Vagina (tissue), 2 donors: Measurements from ENCODE around the gene XPC.

ENCODE experiments used
- POLR2A ChIP-seq, 2 donors: fragments of 450-650 bp; IDR thresholded peaks; one replicate each; pipeline ENCODE4 v1.6.1; 2017; ENCODE audit warnings: antibody characterized with exemption in 2 of 2, mild to moderate bottlenecking in 2 of 2, moderate library complexity in 2 of 2
- POLR2AphosphoS5 ChIP-seq, 2 donors: sonication (generic); formaldehyde crosslinking; IDR thresholded peaks; one replicate each; pipeline ENCODE4 v1.9.0; 2017; ENCODE audit warnings: antibody characterized with exemption in 2 of 2, mild to moderate bottlenecking in 2 of 2, low read depth in 1 of 2; ENCODE audit not compliant: insufficient read depth in 1 of 2
- TF ChIP-seq, protein P1 (sequence below), 3 experiments: fragments of 450-650 bp in 2 of 3; fragments of 200-600 bp in 1 of 3; sonication (generic) in 1 of 3; IDR thresholded peaks; one replicate each; pipeline ENCODE4 v1.5.1; 2017 to 2019; ENCODE audit warnings: antibody characterized with exemption in 3 of 3, mild to moderate bottlenecking in 2 of 3, moderate library complexity in 2 of 3

DNA sequence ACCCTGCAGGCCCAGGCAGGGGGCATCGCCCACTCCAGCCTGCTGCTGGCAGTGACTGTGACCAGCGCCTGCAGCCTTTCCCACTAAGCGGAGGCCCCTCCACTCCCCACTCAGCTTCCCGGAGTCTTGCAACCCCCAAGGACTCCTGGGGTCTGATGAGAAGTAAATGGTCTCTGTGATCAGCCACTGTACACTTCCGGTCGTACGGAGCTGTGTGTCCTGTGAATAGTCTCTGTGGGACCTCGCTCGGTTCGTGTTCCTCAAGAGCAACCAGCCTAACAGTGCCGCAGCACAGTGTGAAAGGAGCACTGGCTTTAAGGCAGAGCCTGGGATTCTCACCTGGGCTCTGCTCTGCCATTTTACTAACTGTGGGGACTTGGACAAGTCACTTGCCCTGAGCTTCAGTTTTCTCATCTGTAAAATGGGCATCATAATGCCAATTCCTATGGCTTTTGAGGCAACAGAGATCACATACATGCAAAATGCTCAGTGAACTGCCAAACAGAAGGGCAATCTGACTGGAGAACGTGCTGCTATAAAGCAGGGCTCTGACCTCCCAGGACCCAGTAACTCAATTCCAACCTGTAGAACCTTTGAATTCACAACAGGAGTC, 26.8 kb downstream of the XPC start:
- TF ChIP-seq POLR2A (IDR thresholded peaks at IDR 0.05) (no peak), POLR2AphosphoS5 (IDR thresholded peaks at IDR 0.05; ENCODE audit: insufficient read depth in 1 of 2, low read depth in 1 of 2) (no peak)
- TF ChIP-seq, protein P1, sequence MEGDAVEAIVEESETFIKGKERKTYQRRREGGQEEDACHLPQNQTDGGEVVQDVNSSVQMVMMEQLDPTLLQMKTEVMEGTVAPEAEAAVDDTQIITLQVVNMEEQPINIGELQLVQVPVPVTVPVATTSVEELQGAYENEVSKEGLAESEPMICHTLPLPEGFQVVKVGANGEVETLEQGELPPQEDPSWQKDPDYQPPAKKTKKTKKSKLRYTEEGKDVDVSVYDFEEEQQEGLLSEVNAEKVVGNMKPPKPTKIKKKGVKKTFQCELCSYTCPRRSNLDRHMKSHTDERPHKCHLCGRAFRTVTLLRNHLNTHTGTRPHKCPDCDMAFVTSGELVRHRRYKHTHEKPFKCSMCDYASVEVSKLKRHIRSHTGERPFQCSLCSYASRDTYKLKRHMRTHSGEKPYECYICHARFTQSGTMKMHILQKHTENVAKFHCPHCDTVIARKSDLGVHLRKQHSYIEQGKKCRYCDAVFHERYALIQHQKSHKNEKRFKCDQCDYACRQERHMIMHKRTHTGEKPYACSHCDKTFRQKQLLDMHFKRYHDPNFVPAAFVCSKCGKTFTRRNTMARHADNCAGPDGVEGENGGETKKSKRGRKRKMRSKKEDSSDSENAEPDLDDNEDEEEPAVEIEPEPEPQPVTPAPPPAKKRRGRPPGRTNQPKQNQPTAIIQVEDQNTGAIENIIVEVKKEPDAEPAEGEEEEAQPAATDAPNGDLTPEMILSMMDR (IDR thresholded peaks at IDR 0.05), result no peak
